Stomach (tissue), 8 donors: ENCODE measurements around the gene EML4. TPM values are rescaled to one million over a fixed set of nuclear protein-coding genes. Genes with fewer than 3 reads are reported as not detected.

Experiments
- polyA plus RNA-seq, 3 donors: library from polyadenylated mRNA; stranded (reverse); fragments of 200-250 nt; gene quantifications; one replicate each; pipeline ENCODE4 v1.2.3, GENCODE V29; 2013
- total RNA-seq, 5 donors: library from RNA; depleted of rRNA; stranded (reverse); fragments of >200 nt; gene quantifications; one replicate each; pipeline versions ENCODE4 v1.1.0 to v1.2.3, GENCODE V29; 2014 to 2016
- donor health status: healthy with polysubstance abuse.
- donor health status: Bipolar disorder and iron deficiency.
- donor health status: healthy.

Gene EML4
- total and polyA plus RNA-seq, 8 donors: 10.2 to 292 (median 28.6) TPM

Other genes starting within 250 kb of the EML4 start
- gene PKDCC, start 121.3 kb upstream of the EML4 start, total RNA-seq: 100 to 1,000 TPM in 1 of 5 donors, 10 to 100 TPM in 4; 25.1 to 176 (median 66.8) TPM
- gene PKDCC, start 121.3 kb upstream of the EML4 start, polyA plus RNA-seq: 10 to 100 TPM; 15.4 to 36.4 (median 31.7) TPM
- gene COX7A2L, start 191.9 kb downstream of the EML4 start, total RNA-seq: 100 to 1,000 TPM in 1 of 5 donors, 10 to 100 TPM in 4; 36.2 to 135 (median 59.3) TPM
- gene COX7A2L, start 191.9 kb downstream of the EML4 start, polyA plus RNA-seq: 100 to 1,000 TPM; 120 to 222 (median 142) TPM